ENCODE data around the gene IDH3B.

Gene IDH3B

DNA sequence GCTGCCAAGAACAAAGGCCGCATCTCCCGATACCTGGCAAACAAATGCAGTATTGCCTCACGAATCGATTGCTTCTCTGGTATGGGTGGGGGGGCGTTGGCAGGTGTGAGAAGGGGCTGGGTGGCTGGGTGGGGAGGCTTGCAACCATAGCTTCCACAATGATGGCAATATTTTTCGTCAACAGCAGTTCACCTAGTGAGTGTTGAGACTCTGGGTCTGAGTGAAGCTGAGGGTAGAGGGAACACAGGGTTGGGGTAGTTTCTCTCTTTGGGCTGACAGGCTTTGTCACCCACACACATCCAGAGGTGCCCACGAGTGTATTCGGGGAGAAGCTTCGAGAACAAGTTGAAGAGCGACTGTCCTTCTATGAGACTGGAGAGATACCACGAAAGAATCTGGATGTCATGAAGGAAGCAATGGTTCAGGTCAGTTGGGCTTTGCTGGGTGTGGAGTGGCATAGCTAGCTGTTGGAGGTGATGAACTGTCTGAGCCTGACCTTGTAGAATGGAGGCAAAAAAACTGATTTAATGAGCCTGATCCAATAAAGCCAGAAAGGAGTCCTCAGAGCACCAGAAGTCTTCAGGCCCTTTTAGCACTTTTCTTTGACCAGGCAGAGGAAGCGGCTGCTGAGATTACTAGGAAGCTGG lies 7.4 kb downstream of the IDH3B start:
- DNase-seq (ENCODE audit: low spot score) = no peak

- no peak for DNase-seq (ENCODE audit: low spot score)
Observed at GRCh38 chr20:2655331-2656116, 8.5 kb downstream of the IDH3B start.

- no peak for DNase-seq (ENCODE audit: low spot score)
Observed at GRCh38 chr20:2654831-2655230, 9.2 kb downstream of the IDH3B start.

- no peak for DNase-seq (ENCODE audit: low spot score)
Observed at GRCh38 chr20:2654384-2654822, 9.6 kb downstream of the IDH3B start.

GRCh38 chr20:2653556-2654383 lies 10.2 kb downstream of the IDH3B start:
- no peak for DNase-seq (ENCODE audit: low spot score)

GRCh38 chr20:2652724-2653555 lies 11.1 kb downstream of the IDH3B start:
- no peak for DNase-seq (ENCODE audit: low spot score)

DNA sequence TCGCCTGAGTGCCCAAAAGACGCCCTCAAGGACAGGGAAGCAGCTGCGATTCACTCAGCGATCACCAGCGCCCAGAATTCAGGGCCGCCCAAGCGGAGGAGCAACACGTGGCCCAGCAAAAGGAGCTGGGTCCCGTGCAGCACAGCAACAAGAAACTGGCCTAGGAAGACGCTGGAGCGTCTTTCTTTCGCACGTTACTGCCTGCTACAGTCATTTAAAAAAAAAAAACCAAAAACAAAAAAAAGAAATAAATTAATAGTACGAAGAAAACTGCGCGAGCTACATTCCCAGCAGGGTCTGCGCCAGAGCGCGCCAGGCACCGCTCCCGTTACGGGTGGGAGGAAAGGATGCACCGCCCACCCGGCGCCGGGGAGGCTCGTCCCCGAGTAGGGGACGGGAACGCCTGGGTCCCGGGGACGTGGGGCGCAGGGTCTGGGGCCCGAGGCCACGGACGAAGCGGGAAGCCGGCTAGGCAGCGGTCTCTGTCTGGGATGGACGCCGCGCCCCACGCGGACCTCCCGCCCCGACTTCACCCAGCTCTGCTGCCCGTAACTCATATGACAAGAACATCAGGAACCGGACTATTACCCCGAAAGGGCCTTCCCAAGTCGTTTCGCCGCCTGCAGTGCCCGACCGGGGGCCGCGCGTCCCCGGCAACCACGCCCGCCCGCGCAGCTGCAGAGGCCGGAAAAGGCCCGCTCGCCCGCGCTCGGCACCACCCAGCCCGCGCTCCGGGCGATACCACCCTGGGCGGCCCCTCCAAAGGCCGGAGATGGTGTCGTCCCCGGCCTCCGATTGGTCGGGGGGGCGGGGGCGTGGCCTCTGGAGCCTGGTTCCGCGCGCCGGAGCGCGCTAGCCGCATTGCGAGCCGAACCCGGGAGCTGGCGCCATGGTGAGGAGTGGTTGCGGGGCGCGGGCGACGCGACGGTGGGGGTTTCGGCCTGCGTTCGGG lies 12.0 kb downstream of the IDH3B start, which contains the start of gene NOP56:
NOP56 (plus strand) TSS at position 861 of the 952 bp plus-strand sequence; CDS start at position 890, 29 bp downstream.
- peak; percentile 95 for DNase-seq (ENCODE audit: low spot score)

DNA sequence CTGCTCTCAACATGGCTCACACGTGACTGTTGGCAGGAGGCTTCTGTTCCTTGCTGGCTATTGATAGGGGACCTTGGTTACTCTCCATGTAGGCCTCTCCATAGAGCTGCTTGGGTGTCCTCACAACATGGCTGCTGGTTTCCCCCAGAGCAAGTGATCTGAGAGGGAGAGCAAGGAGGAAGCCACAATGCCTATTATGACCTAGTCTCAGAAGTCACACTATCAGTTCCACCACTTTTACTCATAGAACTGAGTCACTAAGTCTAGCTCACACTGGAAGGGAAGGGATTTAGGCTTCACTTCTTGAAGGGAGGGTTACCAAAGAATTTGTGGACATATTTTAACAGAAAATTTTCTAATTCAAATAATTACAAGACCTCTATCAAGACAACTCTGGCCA lies 20.3 kb downstream of the IDH3B start:
- DNase-seq (ENCODE audit: low spot score) = no peak

DNA sequence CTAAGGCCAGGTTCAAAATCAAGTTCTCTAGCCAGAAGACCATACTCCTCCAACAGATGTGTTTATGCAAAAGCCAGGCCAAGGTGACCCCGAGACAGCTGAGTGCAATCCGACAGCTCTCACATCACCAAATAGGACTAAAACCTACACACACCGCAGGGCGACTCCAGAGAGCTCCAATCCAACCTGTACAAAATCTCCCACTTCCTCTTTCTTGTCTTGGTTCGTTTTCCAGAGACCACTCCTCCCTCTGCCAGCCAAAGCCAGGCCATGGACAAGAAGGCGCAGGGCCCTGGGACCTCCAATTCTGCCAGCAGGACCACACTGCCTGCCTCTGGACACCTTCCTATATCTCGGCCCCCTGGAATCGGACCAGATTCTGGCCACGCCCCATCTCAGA lies 23.1 kb downstream of the IDH3B start:
- no peak for DNase-seq (ENCODE audit: low spot score)

DNA sequence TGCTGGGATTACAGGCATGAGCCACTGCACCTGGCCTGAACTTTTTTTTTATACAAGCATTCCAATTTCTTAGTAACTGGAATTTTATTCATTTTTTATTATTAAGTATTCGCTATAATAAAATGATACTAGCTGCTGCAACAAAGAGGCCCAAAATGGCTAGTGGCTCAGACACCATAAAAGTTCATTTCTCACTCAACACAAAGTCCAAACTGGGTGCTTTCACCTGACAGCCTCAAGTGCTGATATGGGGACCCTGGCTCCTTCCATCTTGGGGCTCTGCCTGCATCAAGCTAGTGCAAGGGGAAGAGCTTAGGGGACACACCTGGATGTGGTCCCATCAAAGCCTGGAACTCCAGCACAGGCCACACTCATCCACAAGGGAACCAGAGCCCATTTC lies 23.8 kb downstream of the IDH3B start:
- no peak for DNase-seq (ENCODE audit: low spot score)

DNA sequence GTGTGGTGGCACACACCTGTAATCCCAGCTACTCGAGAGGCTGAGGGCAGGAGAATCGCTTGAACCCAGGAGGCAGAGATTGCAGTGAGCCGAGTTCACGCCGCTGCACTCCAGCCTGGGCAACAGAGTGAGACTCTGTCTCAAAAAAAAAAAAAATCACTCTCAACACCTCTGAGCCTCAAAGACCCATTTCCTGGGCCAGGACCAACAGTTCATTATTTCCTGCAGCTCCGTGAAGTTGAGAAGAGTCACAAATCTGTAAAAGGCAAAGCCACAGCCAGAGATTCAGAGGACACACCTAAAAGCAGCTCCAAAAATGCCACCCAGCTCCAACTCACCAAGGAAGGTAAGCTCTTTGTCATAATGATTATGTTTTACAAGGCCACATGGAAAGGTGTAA lies 26.8 kb downstream of the IDH3B start:
- DNase-seq (ENCODE audit: low spot score) = no peak

DNA sequence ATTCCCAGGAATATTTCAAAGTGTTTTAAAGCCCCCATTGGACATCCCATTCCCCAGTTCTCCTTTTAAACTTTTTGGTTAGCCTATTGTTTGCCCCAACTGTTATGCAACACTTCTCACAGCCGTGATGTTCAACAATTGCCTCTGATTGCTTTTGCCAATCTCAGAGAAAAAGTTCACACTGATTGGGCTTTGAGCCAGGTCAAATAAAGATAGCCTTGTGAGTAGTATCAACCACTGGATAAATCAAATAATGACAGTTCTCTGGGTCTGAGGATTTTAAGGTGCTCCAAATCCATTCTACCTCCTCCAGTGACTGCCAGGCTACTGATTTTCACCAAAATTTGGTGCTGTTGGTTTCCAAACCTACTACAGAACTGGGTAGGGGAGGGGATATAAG lies 30.6 kb downstream of the IDH3B start:
- no peak for DNase-seq (ENCODE audit: low spot score)

DNA sequence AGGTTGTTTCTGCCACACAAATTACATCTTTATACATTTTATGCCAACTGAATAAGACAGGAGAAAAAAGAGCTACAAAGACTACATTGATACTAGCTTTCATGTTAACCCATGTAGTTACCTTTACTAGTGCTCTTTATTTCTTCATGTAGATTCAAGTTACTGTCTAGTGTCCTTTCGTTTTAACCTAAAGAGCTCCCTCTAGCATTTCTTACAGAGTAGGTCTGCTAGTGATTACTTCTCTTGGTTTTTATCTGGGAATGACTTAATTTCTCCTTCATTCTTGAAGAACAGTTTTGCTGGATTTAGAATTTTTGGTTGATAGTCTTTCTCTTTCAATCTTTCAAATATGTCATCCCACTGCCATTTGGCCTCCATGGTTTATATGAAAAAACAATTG lies 32.8 kb downstream of the IDH3B start:
- DNase-seq (ENCODE audit: low spot score) = no peak

DNA sequence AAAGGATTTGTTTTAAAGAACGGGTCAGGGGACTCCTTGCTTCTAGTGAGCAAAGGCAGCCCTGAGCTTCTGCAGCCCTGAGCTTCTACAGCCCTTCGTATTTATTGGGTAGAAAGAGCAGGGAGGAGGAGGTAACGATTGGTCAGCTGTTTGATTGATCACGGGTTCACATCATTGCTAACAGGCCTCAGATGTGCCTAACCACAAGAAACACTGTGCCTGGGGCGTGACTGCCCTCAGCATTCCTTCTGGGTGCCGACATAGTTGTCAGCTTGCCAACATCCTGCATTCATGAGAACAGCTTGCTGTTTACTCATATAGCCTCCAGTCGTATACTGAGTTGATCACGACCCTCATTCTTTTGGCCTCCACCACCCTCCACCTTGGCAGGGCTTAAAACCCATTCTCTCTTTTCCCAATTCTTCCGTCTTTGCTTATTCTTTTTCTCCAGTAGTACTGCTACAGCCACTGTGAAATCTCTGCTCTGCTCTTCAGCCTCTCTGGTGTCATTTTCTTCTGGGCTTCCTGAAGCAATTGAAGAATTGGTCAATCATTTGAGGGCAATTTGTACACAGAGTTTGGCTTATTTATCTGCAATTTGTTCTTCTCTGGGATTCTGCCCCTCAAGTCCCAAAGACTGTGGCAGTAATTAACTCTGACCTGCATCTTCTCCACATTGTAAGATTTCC lies 37.0 kb downstream of the IDH3B start:
- no peak for DNase-seq (ENCODE audit: low spot score)

DNA sequence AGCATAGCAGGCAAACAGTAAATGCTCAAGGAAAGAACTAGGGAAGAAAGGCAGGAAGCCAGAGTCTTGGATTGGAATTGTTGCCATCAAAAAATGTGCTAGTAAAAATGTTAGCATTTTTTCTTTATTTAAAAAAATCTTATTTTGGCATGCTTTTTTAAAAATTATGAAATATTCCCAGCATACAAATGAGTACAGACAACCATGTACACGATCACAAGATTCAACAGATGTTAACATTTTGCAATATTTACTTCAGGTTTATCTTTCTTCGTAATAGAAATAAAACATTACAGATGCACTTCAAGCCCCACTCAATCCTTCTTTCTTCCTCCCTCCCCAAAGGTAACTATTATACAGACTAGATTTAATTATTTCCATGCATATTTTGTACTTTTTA lies 39.0 kb downstream of the IDH3B start:
- no peak for DNase-seq (ENCODE audit: low spot score)

DNA sequence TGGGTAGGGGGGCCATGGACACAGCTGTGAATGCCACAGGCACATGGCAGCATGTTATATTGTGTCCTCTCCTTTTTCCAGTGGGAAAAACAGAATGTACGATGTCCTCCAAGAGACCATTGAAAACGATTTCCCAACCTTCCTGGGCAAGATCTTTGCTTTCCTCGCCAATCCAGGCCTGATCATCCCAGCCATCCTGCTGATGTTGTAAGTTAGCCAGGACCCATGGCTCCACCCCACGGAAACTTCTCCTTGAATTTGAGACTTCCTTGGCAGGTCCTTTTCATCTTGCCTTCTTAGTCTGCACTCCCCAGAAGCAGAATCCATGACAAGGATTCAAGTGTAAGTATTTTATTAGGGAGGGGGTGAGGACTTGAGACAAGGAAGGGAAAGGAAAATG lies 39.8 kb downstream of the IDH3B start:
- no peak for DNase-seq (ENCODE audit: low spot score)

DNA sequence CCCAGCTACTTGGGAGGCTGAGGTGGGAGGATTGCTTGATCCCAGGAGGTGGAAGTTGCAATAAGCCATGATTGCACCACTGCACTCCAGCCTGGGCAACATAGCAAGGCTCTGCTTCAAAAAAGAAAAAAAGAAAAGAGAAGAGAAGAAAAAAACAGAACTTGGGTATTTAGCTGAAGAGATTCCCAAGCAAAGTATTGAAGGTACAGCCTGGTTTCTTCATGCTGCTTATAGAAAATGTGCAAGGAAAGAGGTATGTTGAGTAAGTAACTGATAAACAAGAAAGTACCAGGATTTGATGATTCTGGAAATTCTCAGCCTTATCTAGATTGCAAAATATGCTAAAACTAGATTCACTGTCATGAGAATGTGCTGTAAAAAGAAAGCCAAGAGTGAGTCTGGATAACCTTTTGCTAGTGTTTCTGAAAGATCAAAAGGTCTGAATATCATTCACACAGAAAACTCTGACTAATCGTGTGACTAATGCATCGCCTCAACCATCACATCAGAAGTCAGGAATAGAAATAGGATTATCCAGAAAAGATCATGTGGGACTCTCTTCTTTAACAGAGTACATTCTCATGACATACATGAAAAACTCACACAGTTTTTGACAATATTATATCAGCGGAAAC lies 43.9 kb downstream of the IDH3B start:
- DNase-seq (ENCODE audit: low spot score) = peak; percentile 22

- no peak for DNase-seq (ENCODE audit: low spot score)
Observed at GRCh38 chr20:2619337-2619736, 44.7 kb downstream of the IDH3B start.

DNA sequence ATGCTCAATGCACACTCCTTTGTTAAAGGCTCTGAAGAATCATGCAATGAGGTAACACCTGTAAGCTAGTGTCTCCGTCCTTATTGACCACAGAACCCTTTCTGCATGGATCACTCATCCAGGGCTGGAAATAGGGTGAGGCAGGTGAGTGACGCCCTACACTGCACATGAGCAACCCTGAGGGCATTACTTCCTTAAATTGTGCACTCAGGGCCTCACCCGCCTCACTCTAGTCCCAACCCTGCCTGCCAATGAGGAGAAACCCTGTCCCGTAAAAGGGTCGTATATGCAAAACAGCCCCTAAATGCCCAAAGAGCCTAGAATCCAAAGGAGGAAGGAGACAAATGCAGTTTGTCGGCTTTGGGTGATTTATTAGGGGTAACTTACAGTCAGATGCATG lies 45.2 kb downstream of the IDH3B start:
- DNase-seq (ENCODE audit: low spot score) = no peak

Data from putamen (tissue), 1 donor.